Effector memory CD8-positive, alpha-beta T cell (primary cell): ENCODE data around the gene PKP4.

Source experiments
- ATAC-seq: fragments of 150-1000 bp; cut with Tn5 transposase; replicated peaks from 2 replicates; pipeline ENCODE4 v1.10.0; 2021; ENCODE audit warnings: mild to moderate bottlenecking, moderate library complexity
- DNase-seq, 3 experiments: peaks; one replicate each; pipeline ENCODE4 v3.0.0; 2021
- H3K27ac Mint-ChIP-seq, 2 donors: one replicate each; pipeline ENCODE4 v1.8.0; 2022; ENCODE audit warnings: mild to moderate bottlenecking in 2 of 2, mixed read lengths in 2 of 2, moderate library complexity in 2 of 2
- H3K27me3 Mint-ChIP-seq, 2 donors: one replicate each; pipeline ENCODE4 v1.8.0; 2022; ENCODE audit warnings: mixed read lengths in 2 of 2
- H3K36me3 Mint-ChIP-seq: one replicate; pipeline ENCODE4 v1.8.0; 2022; ENCODE audit warnings: mild to moderate bottlenecking, moderate library complexity, mixed read lengths; ENCODE audit not compliant: insufficient read depth
- H3K4me1 Mint-ChIP-seq, 2 donors: one replicate each; pipeline ENCODE4 v1.8.0; 2022; ENCODE audit warnings: low read depth in 2 of 2, mixed read lengths in 2 of 2
- H3K4me3 Mint-ChIP-seq, 2 donors: one replicate each; pipeline ENCODE4 v1.8.0; 2022; ENCODE audit warnings: mild to moderate bottlenecking in 2 of 2, mixed read lengths in 2 of 2, moderate library complexity in 2 of 2
- H3K9me3 Mint-ChIP-seq, 2 donors: one replicate each; pipeline ENCODE4 v1.8.0; 2022; ENCODE audit warnings: mixed read lengths in 2 of 2

Gene PKP4

GRCh38 chr2:158513841-158514240 is 57.1 kb downstream of the PKP4 start:
- Mint-ChIP-seq H3K4me3 (no peak overlapping the region), H3K9me3 (no peaks in the 10 kb centered on the region), H3K27ac (no peak overlapping the region), H3K4me1 (peaks cover 0 to 1% of the 10 kb centered on the region in 2 donors), H3K36me3 (no peaks in the 10 kb centered on the region), H3K27me3 (no peaks in the 10 kb centered on the region)
- no peak for ATAC-seq
- DNase-seq, result no peak

DNA sequence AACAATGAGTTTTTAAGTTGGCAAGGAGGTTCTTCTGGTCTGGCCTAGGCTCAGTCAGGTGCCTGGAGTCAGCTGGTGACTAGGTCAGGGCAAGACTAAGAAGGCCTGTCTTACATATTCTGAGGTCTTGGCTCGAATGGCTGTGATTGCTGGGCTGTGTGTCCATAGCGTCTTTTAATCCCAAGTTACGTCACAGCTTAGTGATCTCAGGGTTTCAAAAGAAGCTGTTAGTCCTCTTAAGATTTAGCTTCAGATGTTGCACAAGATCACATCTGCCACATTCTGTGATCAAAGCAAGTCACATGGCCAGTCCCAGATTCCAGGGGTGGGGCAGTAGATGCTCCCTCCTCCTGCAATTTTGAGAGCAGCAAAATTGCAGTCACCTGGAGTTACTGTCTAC is 61.3 kb downstream of the PKP4 start:
- ATAC-seq (no peak), DNase-seq (no peak)
- Mint-ChIP-seq H3K36me3 (no peaks in the 10 kb centered on the region), H3K9me3 (no peaks in the 10 kb centered on the region), H3K4me3 (no peak overlapping the region), H3K27ac (no peak overlapping the region), H3K27me3 (no peaks in the 10 kb centered on the region), H3K4me1 (no peaks in the 10 kb centered on the region)

DNA sequence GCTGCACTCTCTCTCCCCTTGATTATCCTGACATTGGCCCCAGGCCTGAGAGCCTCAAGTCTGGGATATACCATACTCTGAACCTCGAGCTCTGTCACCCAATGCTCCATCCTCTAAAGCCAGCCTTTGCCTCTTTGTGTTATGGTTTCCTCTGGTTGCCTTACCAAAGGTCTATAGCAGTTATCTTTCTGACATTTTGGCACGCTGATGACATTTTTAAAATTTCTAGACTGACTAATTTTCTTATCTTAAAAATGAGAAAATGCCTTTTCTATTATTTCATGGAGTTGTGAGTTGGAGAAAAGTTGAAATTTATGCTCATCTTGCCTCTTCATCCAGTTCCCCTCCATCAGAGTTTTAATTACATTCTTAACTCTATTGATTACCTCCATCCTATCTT is 62.7 kb downstream of the PKP4 start:
- Mint-ChIP-seq H3K27ac (no peak overlapping the region), H3K4me1 (no peaks in the 10 kb centered on the region), H3K27me3 (no peaks in the 10 kb centered on the region), H3K36me3 (no peaks in the 10 kb centered on the region), H3K9me3 (no peaks in the 10 kb centered on the region), H3K4me3 (no peak overlapping the region)
- DNase-seq (no peak), ATAC-seq (no peak)

DNA sequence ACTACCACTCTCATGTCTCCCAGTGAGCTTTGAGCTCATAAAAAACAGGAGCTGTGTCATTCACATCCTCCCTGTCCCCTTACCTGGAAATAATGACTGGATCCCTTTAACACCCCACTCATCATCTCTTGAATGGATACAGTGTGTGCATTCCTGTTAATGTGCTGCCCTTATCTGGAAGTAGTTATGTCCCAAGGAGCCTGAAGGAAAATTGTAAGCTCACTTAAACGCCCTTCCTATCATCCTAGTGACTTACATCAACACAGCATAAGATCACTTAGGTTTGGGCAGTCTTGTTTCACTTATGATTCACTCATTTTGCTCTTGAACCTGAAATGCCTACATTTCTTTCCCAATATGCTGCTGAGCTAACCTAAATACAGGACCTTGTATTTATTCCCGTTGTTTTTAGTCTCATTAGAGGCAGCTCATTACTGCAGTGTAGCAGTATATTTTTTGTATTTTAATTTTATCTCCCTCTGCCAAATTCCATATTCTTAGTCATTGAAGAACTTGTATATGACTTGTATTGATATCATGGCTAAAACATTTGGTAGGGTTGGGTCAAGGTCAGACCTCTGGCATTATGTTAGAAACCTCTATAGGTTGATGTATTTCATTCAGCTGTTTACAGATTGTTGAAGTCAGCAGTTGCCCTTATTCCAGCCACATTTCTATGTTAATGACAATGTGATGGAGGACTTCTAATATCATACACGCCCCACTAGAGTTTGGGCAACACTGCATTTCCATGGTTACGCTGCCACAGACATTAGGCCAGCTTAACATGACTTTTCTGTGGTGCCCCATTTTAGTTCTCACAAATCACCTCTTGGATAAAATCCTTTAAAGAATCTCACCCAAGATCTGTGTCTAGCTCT is 72.9 kb downstream of the PKP4 start:
- Mint-ChIP-seq H3K9me3 (no peaks in the 10 kb centered on the region), H3K27ac (no peak overlapping the region), H3K27me3 (no peaks in the 10 kb centered on the region), H3K4me1 (no peaks in the 10 kb centered on the region), H3K4me3 (no peak overlapping the region), H3K36me3 (no peaks in the 10 kb centered on the region)
- ATAC-seq (no peak), DNase-seq (no peak)

- Mint-ChIP-seq H3K36me3 (no peaks in the 10 kb centered on the region), H3K27ac (no peak overlapping the region), H3K4me3 (no peak overlapping the region), H3K9me3 (no peaks in the 10 kb centered on the region), H3K27me3 (no peaks in the 10 kb centered on the region), H3K4me1 (no peaks in the 10 kb centered on the region)
- DNase-seq, result no peak
- ATAC-seq, result no peak
These were observed 74.1 kb downstream of the PKP4 start for GRCh38 chr2:158530829-158531228.

- Mint-ChIP-seq H3K4me1 (no peaks in the 10 kb centered on the region), H3K9me3 (no peaks in the 10 kb centered on the region), H3K27me3 (no peaks in the 10 kb centered on the region), H3K27ac (no peak overlapping the region), H3K4me3 (no peak overlapping the region), H3K36me3 (no peaks in the 10 kb centered on the region)
- DNase-seq (no peak), ATAC-seq (no peak)
These were observed 76.3 kb downstream of the PKP4 start for GRCh38 chr2:158533009-158533408.

GRCh38 chr2:158539176-158540005 is 82.6 kb downstream of the PKP4 start:
- no peak overlapping the region for H3K4me3 Mint-ChIP-seq
- no peaks in the 10 kb centered on the region for H3K27me3 Mint-ChIP-seq
- ATAC-seq (no peak), DNase-seq (no peak)
- H3K27ac Mint-ChIP-seq, result no peak overlapping the region
- no peaks in the 10 kb centered on the region for H3K4me1 Mint-ChIP-seq
- H3K36me3 Mint-ChIP-seq, result peaks cover 5% of the 10 kb centered on the region
- no peaks in the 10 kb centered on the region for H3K9me3 Mint-ChIP-seq

GRCh38 chr2:158542577-158542976 is 85.8 kb downstream of the PKP4 start:
- H3K4me1 Mint-ChIP-seq, result peaks cover 6% of the 10 kb centered on the region in 2 donors
- H3K4me3 Mint-ChIP-seq, result no peak overlapping the region
- ATAC-seq (no peak), DNase-seq (no peak)
- H3K9me3 Mint-ChIP-seq, result no peaks in the 10 kb centered on the region
- no peak overlapping the region for H3K27ac Mint-ChIP-seq
- H3K27me3 Mint-ChIP-seq, result no peaks in the 10 kb centered on the region
- peaks cover 5% of the 10 kb centered on the region for H3K36me3 Mint-ChIP-seq

DNA sequence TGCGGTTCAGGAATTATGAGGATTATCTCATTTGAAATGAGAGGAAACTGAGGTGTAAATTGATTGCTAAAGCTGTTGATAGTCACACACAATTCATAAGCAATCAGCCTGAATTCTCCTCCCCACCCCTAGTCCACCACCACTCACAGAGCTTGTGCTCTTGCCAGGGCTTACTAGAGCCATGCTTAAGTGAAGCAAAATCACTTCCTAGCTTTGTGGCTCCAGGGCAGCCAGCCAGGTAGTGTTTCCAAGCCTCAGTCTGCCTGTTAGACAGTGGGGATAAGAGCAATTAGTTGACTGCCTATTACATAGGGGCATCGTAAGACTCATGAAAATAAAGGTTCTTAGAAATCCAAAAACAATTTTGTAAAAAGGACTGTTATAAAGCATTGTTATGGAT is 87.2 kb downstream of the PKP4 start:
- no peak overlapping the region for H3K27ac Mint-ChIP-seq
- H3K36me3 Mint-ChIP-seq, result no peaks in the 10 kb centered on the region
- H3K4me1 Mint-ChIP-seq, result peaks cover 6% of the 10 kb centered on the region in 2 donors
- ATAC-seq (no peak), DNase-seq (no peak)
- H3K4me3 Mint-ChIP-seq, result no peak overlapping the region
- H3K9me3 Mint-ChIP-seq, result no peaks in the 10 kb centered on the region
- H3K27me3 Mint-ChIP-seq, result no peaks in the 10 kb centered on the region

DNA sequence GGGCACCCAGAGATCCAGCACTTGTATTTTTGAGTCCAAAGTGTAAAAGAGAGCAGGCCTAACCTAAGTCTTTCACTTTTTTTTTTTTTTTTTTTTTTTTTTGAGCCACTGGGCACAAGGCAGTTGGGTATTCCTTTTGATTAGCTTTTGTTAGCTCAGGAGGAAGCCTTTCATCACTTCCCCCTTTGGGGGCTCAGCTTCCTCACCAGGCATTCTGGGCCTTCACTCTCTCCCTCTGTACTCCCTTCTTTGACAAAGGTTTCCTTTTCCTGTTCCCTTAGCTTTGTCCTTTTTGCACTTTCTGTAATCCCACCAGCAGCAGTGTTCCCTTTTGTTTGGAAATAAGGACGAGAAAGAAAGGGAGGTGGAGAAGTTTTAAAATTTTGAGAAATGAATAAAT is 88.2 kb downstream of the PKP4 start:
- no peaks in the 10 kb centered on the region for H3K9me3 Mint-ChIP-seq
- H3K27ac Mint-ChIP-seq, result no peak overlapping the region
- no peaks in the 10 kb centered on the region for H3K36me3 Mint-ChIP-seq
- H3K4me1 Mint-ChIP-seq, result peaks cover 6% of the 10 kb centered on the region in 2 donors
- DNase-seq (no peak), ATAC-seq (no peak)
- H3K27me3 Mint-ChIP-seq, result no peaks in the 10 kb centered on the region
- H3K4me3 Mint-ChIP-seq, result no peak overlapping the region

- no peak overlapping the region for H3K4me3 Mint-ChIP-seq
- no peaks in the 10 kb centered on the region for H3K36me3 Mint-ChIP-seq
- no peaks in the 10 kb centered on the region for H3K27me3 Mint-ChIP-seq
- peak overlapping the region; percentile 47 to 78 for H3K27ac Mint-ChIP-seq
- H3K9me3 Mint-ChIP-seq, result no peaks in the 10 kb centered on the region
- ATAC-seq (peak; percentile 26), DNase-seq (no peak)
- H3K4me1 Mint-ChIP-seq, result peaks cover 6% of the 10 kb centered on the region in 2 donors
These were observed 89.8 kb downstream of the PKP4 start for GRCh38 chr2:158546412-158547144.

DNA sequence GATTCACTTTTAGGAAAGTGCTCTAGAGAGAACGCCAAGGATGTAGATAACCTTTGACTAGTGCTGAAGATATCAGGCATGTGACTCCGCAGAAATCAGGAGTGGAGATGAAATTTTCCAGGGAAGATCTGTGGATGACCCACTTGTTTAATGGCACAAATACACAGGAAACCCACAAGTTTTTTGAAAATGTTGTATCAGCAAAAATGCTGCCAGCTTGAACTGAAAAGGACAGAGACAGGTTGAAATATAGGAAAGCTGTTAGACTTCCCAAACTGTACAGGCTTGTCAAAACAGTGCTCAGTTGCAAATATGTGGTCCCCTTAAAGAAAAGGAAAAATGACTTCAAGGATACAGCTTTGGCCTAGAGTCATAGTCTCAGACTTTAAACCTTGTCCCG is 96.5 kb downstream of the PKP4 start:
- Mint-ChIP-seq H3K4me1 (no peaks in the 10 kb centered on the region), H3K27me3 (no peaks in the 10 kb centered on the region), H3K27ac (no peak overlapping the region), H3K36me3 (no peaks in the 10 kb centered on the region), H3K4me3 (no peak overlapping the region), H3K9me3 (no peaks in the 10 kb centered on the region)
- no peak for ATAC-seq
- DNase-seq, result no peak

DNA sequence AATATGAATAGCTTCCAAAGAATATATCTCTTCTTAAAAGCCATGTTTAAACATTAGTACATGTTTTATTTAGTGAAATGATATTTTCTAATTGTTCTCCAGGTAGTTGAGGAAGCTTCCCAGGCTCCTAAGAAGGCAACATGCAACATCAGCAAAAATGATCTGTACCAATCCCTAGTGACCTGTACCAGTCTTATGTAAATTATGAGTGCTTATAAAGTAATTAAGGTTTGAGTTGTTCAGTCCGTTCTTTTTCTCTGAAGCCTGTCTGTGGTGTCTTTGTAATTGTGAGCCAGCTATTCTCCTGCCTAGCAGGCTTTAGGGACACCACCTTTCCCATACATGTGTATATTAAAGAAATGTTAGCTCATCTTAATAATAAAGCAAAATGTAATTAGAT is 98.2 kb downstream of the PKP4 start:
- DNase-seq (no peak), ATAC-seq (no peak)
- no peaks in the 10 kb centered on the region for H3K36me3 Mint-ChIP-seq
- no peak overlapping the region for H3K27ac Mint-ChIP-seq
- H3K9me3 Mint-ChIP-seq, result no peaks in the 10 kb centered on the region
- H3K4me3 Mint-ChIP-seq, result no peak overlapping the region
- H3K4me1 Mint-ChIP-seq, result no peaks in the 10 kb centered on the region
- no peaks in the 10 kb centered on the region for H3K27me3 Mint-ChIP-seq
